Measurements from ENCODE around the gene TBX21. TPM values are rescaled to one million over a fixed set of nuclear protein-coding genes. Genes with fewer than 3 reads are reported as not detected.

Gene TBX21
- total RNA-seq, 2 experiments from 2014 or later: 10.6 to 12.3 TPM

GRCh38 chr17:47791025-47791424 lies 58.0 kb downstream of the TBX21 start:
- ChIA-PET POLR2A (no interaction called here), CTCF (no interaction called here)
- no peak overlapping the region for H3K27ac ChIP-seq (ENCODE audit: low read depth in 1 of 2, low read length in 2 of 2)
- no peak overlapping the region for H3K4me3 ChIP-seq (ENCODE audit: low read length)
- Mint-ChIP-seq H3K9me3 (no peaks in the 10 kb centered on the region), H3K4me1 (ENCODE audit: low read depth) (peaks cover 16% of the 10 kb centered on the region), H3K4me3 (peak overlapping the region; percentile 73), H3K36me3 (ENCODE audit: low read depth) (no peaks in the 10 kb centered on the region), H3K27ac (no peak overlapping the region), H3K27me3 (peaks cover 83% of the 10 kb centered on the region)
- no peak for DNase-seq
- no peak for ATAC-seq (ENCODE audit: poor library complexity)
- intact Hi-C loops (cut with DNase I, micrococcal nuclease): no loop called here
- no peak for TF ChIP-seq CTCF (IDR thresholded peaks at IDR 0.05)
- H3K9me3 ChIP-seq (ENCODE audit: control insufficient read depth in 1 of 2, insufficient read depth in 1 of 2, low read length in 2 of 2): peaks cover 0 to 5% of the 10 kb centered on the region in 2 experiments
- H3K36me3 ChIP-seq (ENCODE audit: insufficient read depth, low read length): no peaks in the 10 kb centered on the region
- peaks cover 10% of the 10 kb centered on the region for H3K4me1 ChIP-seq (ENCODE audit: insufficient read depth, low read length)
- H3K27me3 ChIP-seq (ENCODE audit: control insufficient read depth in 1 of 2, insufficient read depth in 2 of 2, low read length in 2 of 2): peaks cover 26 to 48% of the 10 kb centered on the region in 2 experiments

GRCh38 chr17:47792457-47792856 lies 59.4 kb downstream of the TBX21 start:
- ATAC-seq (ENCODE audit: poor library complexity) (no peak), DNase-seq (no peak)
- POLR2A ChIA-PET: no interaction called here
- Mint-ChIP-seq H3K27me3 (peaks cover 77% of the 10 kb centered on the region), H3K27ac (no peak overlapping the region), H3K4me1 (ENCODE audit: low read depth) (peaks cover 16% of the 10 kb centered on the region), H3K4me3 (no peak overlapping the region), H3K9me3 (no peaks in the 10 kb centered on the region), H3K36me3 (ENCODE audit: low read depth) (no peaks in the 10 kb centered on the region)
- no peak for TF ChIP-seq CTCF (IDR thresholded peaks at IDR 0.05)
- peaks cover 0 to 5% of the 10 kb centered on the region in 2 experiments for H3K9me3 ChIP-seq (ENCODE audit: control insufficient read depth in 1 of 2, insufficient read depth in 1 of 2, low read length in 2 of 2)
- CTCF ChIA-PET: no interaction called here
- H3K4me3 ChIP-seq (ENCODE audit: low read length): no peak overlapping the region
- peaks cover 10% of the 10 kb centered on the region for H3K4me1 ChIP-seq (ENCODE audit: insufficient read depth, low read length)
- peaks cover 25 to 46% of the 10 kb centered on the region in 2 experiments for H3K27me3 ChIP-seq (ENCODE audit: control insufficient read depth in 1 of 2, insufficient read depth in 2 of 2, low read length in 2 of 2)
- no peak overlapping the region for H3K27ac ChIP-seq (ENCODE audit: low read depth in 1 of 2, low read length in 2 of 2)
- intact Hi-C loops (cut with DNase I, micrococcal nuclease): no loop called here
- no peaks in the 10 kb centered on the region for H3K36me3 ChIP-seq (ENCODE audit: insufficient read depth, low read length)

GRCh38 chr17:47792979-47793378 lies 59.9 kb downstream of the TBX21 start:
- intact Hi-C loops (cut with DNase I, micrococcal nuclease): no loop called here

More at GRCh38 chr17:47792979-47793378, 59.9 kb downstream of the TBX21 start:
- Mint-ChIP-seq H3K4me1 (ENCODE audit: low read depth) (peaks cover 16% of the 10 kb centered on the region), H3K9me3 (no peaks in the 10 kb centered on the region), H3K27ac (no peak overlapping the region), H3K27me3 (peaks cover 76% of the 10 kb centered on the region), H3K36me3 (ENCODE audit: low read depth) (no peaks in the 10 kb centered on the region), H3K4me3 (no peak overlapping the region)
- Histone ChIP-seq H3K27me3 (ENCODE audit: control insufficient read depth in 1 of 2, insufficient read depth in 2 of 2, low read length in 2 of 2) (peaks cover 22 to 46% of the 10 kb centered on the region in 2 experiments), H3K36me3 (ENCODE audit: insufficient read depth, low read length) (no peaks in the 10 kb centered on the region), H3K27ac (ENCODE audit: low read depth in 1 of 2, low read length in 2 of 2) (no peak overlapping the region), H3K4me1 (ENCODE audit: insufficient read depth, low read length) (peaks cover 10% of the 10 kb centered on the region), H3K4me3 (ENCODE audit: low read length) (no peak overlapping the region), H3K9me3 (ENCODE audit: control insufficient read depth in 1 of 2, insufficient read depth in 1 of 2, low read length in 2 of 2) (peaks cover 0 to 5% of the 10 kb centered on the region in 2 experiments)
- ChIA-PET CTCF (no interaction called here), POLR2A (no interaction called here)
- TF ChIP-seq CTCF (IDR thresholded peaks at IDR 0.05): no peak
- DNase-seq: no peak
- no peak for ATAC-seq (ENCODE audit: poor library complexity)

Other genes starting within 250 kb of the TBX21 start
- 10 to 100 TPM; 77.3 to 80.7 TPM for gene NPEPPS, start 202.1 kb upstream of the TBX21 start, total RNA-seq
- 100 to 1,000 TPM; 145 to 151 TPM for gene KPNB1, start 83.3 kb upstream of the TBX21 start, total RNA-seq
- 1 to 10 TPM; 2.4 to 3.0 TPM for gene TBKBP1, start 39.1 kb upstream of the TBX21 start, total RNA-seq
- 10 to 100 TPM; 30.1 to 30.8 TPM for gene OSBPL7, start 88.6 kb downstream of the TBX21 start, total RNA-seq
- 10 to 100 TPM; 49.0 to 51.4 TPM for gene MRPL10, start 98.3 kb downstream of the TBX21 start, total RNA-seq
- gene LRRC46, start 98.4 kb downstream of the TBX21 start, total RNA-seq: under 1 TPM; 0.42 to 0.85 TPM
- gene SCRN2, start 108.0 kb downstream of the TBX21 start, total RNA-seq: 10 to 100 TPM; 15.3 to 17.2 TPM
- gene SP6, start 117.9 kb downstream of the TBX21 start, total RNA-seq: under 1 TPM; 0.17 to 0.27 TPM
- gene SP2, start 163.0 kb downstream of the TBX21 start, total RNA-seq: 10 to 100 TPM; 19.9 to 21.5 TPM
- gene PNPO, start 208.3 kb downstream of the TBX21 start, total RNA-seq: 1 to 10 TPM; 2.2 to 2.4 TPM
- gene PRR15L, start 224.6 kb downstream of the TBX21 start, total RNA-seq: not detected
- gene CDK5RAP3, start 237.9 kb downstream of the TBX21 start, total RNA-seq: 100 to 1,000 TPM; 206 to 224 TPM

All from CD4-positive, alpha-beta T cell (primary cell).